ENCODE results near the gene MRPS7.

DNA sequence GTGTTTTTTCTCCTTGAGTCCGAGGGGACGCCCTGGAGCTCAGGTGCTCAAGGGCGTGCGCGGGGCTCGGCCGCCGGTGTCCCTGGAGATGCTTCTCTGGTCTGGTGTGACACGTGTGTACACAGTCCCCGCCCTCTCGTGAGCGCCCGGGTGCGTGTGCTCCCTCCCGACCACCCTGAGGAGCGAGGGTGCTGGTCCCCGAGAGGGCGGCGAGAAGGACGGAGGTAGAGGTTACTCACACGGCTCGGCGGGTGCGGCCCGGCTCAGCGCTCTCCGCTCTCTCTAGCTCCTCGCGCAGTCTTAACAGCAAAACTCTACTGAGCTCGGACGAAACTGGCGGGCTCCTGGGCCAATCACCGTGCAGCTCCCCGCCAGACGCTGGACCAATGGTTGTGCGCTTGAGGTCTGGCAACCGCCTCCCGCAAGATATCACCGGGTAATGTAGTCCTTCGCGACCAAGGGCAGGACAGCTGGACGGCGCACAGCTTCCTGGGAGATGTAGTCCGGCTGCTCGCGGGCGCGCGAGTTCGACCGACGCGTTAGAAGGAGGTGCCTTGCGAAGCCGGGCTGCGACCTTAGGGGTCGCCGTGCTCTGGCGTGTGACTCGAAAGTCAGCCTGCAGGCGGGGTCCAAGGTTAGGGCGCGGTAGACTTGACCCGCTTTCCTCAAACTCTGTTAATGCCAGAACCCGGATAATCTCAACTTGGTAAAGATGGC is 27.6 kb downstream of the MRPS7 start, which contains the start of gene SLC25A19:
- TF ChIP-seq CTCF (IDR thresholded peaks at IDR 0.05) = peak in 1 of 4 experiments; percentile 13
- TF ChIP-seq POLR2A (IDR thresholded peaks at IDR 0.05) = peak; percentile 98

All from prostate gland (tissue), 2 donors.